Ovary (tissue), 3 donors: ENCODE results near the gene SNHG17.

Experiments used
- CTCF ChIP-seq, 3 donors: fragments of 450-650 bp in 2 of 3; fragments of 200-600 bp in 1 of 3; IDR thresholded peaks; one replicate each; pipeline versions ENCODE4 v1.5.1 to v1.8.0; 2016 to 2022; ENCODE audit warnings: antibody characterized with exemption in 3 of 3, mild to moderate bottlenecking in 1 of 3
- EP300 ChIP-seq: sonication (generic); formaldehyde crosslinking; IDR thresholded peaks from one replicate; pipeline ENCODE4 v1.6.1; 2017; ENCODE audit warnings: antibody characterized with exemption
- POLR2A ChIP-seq: fragments of 450-650 bp; IDR thresholded peaks from one replicate; pipeline ENCODE4 v1.6.1; 2017; ENCODE audit warnings: antibody characterized with exemption, mild to moderate bottlenecking, moderate library complexity
- donor health status: DM: no; HTN: no; CAD: no.

DNA sequence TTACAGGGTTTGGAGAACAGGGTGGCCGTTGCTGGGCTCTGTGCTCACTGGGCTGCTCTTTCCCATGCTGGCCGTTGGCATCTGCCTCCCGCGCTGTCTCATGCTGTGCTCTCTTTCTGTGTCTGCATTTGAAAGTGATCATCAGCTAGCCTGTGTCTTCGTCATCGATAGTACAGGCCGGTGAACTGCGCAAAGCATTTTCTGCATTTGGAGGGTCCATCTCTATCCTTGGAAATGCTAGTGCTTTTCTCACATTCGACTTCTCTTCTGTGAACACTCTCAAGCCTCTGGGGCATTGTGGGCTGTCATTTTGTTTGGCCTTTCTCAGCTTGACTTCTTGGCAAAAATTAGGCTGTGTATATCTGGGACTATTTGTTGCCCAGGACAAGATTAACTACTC lies 6.8 kb upstream of the SNHG17 start:
- TF ChIP-seq POLR2A (no peak), CTCF (IDR thresholded peaks at IDR 0.05) (no peak), EP300 (no peak)
